HEK293 (cell line): ENCODE results near the gene ORMDL1.

ENCODE experiments used
- ZFP41 ChIP-seq: fragments of 450-650 bp; formaldehyde crosslinking; IDR thresholded peaks from 2 replicates; pipeline ENCODE4 v1.5.1; 2016; ENCODE audit warnings: missing biosample characterization, missing genetic modification characterization, borderline replicate concordance
- ZNF138 ChIP-seq: fragments of 450-650 bp; formaldehyde crosslinking; IDR thresholded peaks from 2 replicates; pipeline ENCODE4 v1.5.1; 2016; ENCODE audit warnings: missing biosample characterization, missing genetic modification characterization, borderline replicate concordance
- ZNF692 ChIP-seq: fragments of 450-650 bp; formaldehyde crosslinking; IDR thresholded peaks from 2 replicates; pipeline ENCODE4 v1.5.1; 2016; ENCODE audit warnings: missing biosample characterization, missing genetic modification characterization
- TF ChIP-seq, protein P1 (sequence below): fragments of 450-650 bp; formaldehyde crosslinking; IDR thresholded peaks from 2 replicates; pipeline ENCODE4 v1.5.1; 2017; ENCODE audit warnings: missing biosample characterization, missing genetic modification characterization

The ORMDL1 gene

GRCh38 chr2:189723192-189723591 lies 60.9 kb downstream of the ORMDL1 start (continued):
- TF ChIP-seq, protein P1, sequence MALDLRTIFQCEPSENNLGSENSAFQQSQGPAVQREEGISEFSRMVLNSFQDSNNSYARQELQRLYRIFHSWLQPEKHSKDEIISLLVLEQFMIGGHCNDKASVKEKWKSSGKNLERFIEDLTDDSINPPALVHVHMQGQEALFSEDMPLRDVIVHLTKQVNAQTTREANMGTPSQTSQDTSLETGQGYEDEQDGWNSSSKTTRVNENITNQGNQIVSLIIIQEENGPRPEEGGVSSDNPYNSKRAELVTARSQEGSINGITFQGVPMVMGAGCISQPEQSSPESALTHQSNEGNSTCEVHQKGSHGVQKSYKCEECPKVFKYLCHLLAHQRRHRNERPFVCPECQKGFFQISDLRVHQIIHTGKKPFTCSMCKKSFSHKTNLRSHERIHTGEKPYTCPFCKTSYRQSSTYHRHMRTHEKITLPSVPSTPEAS (tag by site-specific recombination): no peak
- TF ChIP-seq ZFP41: no peak
- TF ChIP-seq ZNF692 (tag by site-specific recombination): no peak
- TF ChIP-seq ZNF138 (tag by site-specific recombination): no peak
- TF ChIP-seq, all 188 proteins: peak for 0
